ENCODE results near the gene SAYSD1. TPM values are rescaled to one million over a fixed set of nuclear protein-coding genes. Genes with fewer than 3 reads are reported as not detected.

The SAYSD1 gene
- 6.0 and 6.4 TPM in 2 replicates for total RNA-seq (2014; rRNA removed; shearing (Covaris generic))

GRCh38 chr6:39114704-39115599 lies at the start of gene SAYSD1:
TSS of gene SAYSD1 (minus strand) at chr6:39115186. CDS start at chr6:39115089, 97 bp downstream.

Other genes starting within 250 kb of the SAYSD1 start
- gene GLP1R, start 66.4 kb downstream of the SAYSD1 start, total RNA-seq (2014; rRNA removed; shearing (Covaris generic)): not detected in 2 replicates
- 7.8 and 10.6 TPM in 2 replicates for gene KCNK5, start 114.3 kb upstream of the SAYSD1 start, total RNA-seq (2014; rRNA removed; shearing (Covaris generic))
- 0.05 TPM in 1 of 2 replicates, not detected in the other for gene KCNK17, start 199.2 kb upstream of the SAYSD1 start, total RNA-seq (2014; rRNA removed; shearing (Covaris generic))
- gene KCNK16, start 207.5 kb upstream of the SAYSD1 start, total RNA-seq (2014; rRNA removed; shearing (Covaris generic)): not detected in 2 replicates